SK-N-SH (cell line): ENCODE results near the gene IFITM5.

Experiments
- CHD2 ChIP-seq: fragments of 150-350 bp; IDR thresholded peaks from 2 replicates; pipeline ENCODE4 v1.6.1; 2018; ENCODE audit warnings: low read length; ENCODE audit not compliant: partially characterized antibody
- CTCF ChIP-seq: fragments of 200-600 bp; sonication (generic); IDR thresholded peaks from 2 replicates; pipeline ENCODE4 v1.6.1; 2017; ENCODE audit warnings: antibody characterized with exemption, mild to moderate bottlenecking, moderate library complexity
- EZH2phosphoT487 ChIP-seq: fragments of 200-600 bp; sonication (generic); IDR thresholded peaks from 2 replicates; pipeline ENCODE4 v1.6.1; 2017; ENCODE audit warnings: low read depth, mixed run types, mild to moderate bottlenecking, antibody characterized with exemption, moderate library complexity, borderline replicate concordance
- FOXM1 ChIP-seq: IDR thresholded peaks from 2 replicates; pipeline ENCODE4 v1.4.0; 2012; ENCODE audit warnings: low read depth, mild to moderate bottlenecking
- POLR2AphosphoS5 ChIP-seq: IDR thresholded peaks from 2 replicates; pipeline ENCODE4 v1.6.1; 2012; ENCODE audit warnings: low read depth, low read length
- RAD21 ChIP-seq: IDR thresholded peaks from 2 replicates; pipeline ENCODE4 v1.6.1; 2012; ENCODE audit warnings: mild to moderate bottlenecking, low read length
- RCOR1 ChIP-seq: fragments of 150-350 bp; IDR thresholded peaks from 2 replicates; pipeline ENCODE4 v1.6.1; 2017; ENCODE audit warnings: antibody characterized with exemption, low read length
- RXRA ChIP-seq: IDR thresholded peaks from 2 replicates; pipeline ENCODE4 v1.4.0; 2012; ENCODE audit warnings: low read depth, mild to moderate bottlenecking, borderline replicate concordance
- TAF1 ChIP-seq: IDR thresholded peaks from 2 replicates; pipeline ENCODE4 v1.6.1; 2012; ENCODE audit warnings: low read depth, mild to moderate bottlenecking, low read length, moderate library complexity, borderline replicate concordance
- TEAD4 ChIP-seq: IDR thresholded peaks from 2 replicates; pipeline ENCODE4 v1.4.0; 2012; ENCODE audit warnings: mild to moderate bottlenecking, borderline replicate concordance; ENCODE audit not compliant: insufficient read depth
- USF1 ChIP-seq: IDR thresholded peaks from 2 replicates; pipeline ENCODE4 v1.4.0; 2012; ENCODE audit warnings: low read depth, borderline replicate concordance

GRCh38 chr11:313304-313786 is 14.0 kb upstream of the IFITM5 start:
- TF ChIP-seq POLR2AphosphoS5 (no peak), TAF1 (no peak), RCOR1 (no peak), CTCF (no peak), EZH2phosphoT487 (no peak), USF1 (no peak), RAD21 (no peak), FOXM1 (no peak), TEAD4 (no peak), CHD2 (no peak), RXRA (no peak)
